GM10248 (cell line): Measurements from ENCODE around the gene PTCRA.
A peak's percentile ranks its signal among the peaks of the same experiment; 100 is the strongest.

Experiments used
- CTCF ChIA-PET: fragments of 300-600 bp; sonication (Branson Sonifier 250); formaldehyde crosslinking; extraction: SDS; loops from one replicate; lab custom pipeline; 2021; ENCODE audit warnings: antibody characterized with exemption; lab: Yijun Ruan, JAX
- POLR2A ChIA-PET: fragments of 350-650 bp; sonication (Branson Sonifier 250); formaldehyde crosslinking; extraction: SDS; loops from one replicate; lab custom pipeline; 2020; ENCODE audit warnings: antibody characterized with exemption; lab: Yijun Ruan, JAX
- DNase-seq: peaks from one replicate; pipeline ENCODE4 v3.0.0; 2012; ENCODE audit errors: extremely low spot score
- CTCF ChIP-seq: IDR thresholded peaks from 2 replicates; pipeline ENCODE4 v1.5.1; 2012; ENCODE audit warnings: mild to moderate bottlenecking, low read depth; ENCODE audit errors: extremely low read depth, missing control alignments, control extremely low read depth

PTCRA gene

GRCh38 chr6:42935322-42935721 lies 19.5 kb downstream of the PTCRA start:
- TF ChIP-seq CTCF = no peak
- ChIA-PET POLR2A (no interaction called here), CTCF (interaction anchor here (0.7 to 1.6 kb wide), 3 partner anchors 11 to 207 kb away, joined by 3 to 5 read pairs (median 3); no protein-coding TSS in a partner anchor)
- DNase-seq = peak; percentile 23

GRCh38 chr6:42936398-42936797 lies 20.5 kb downstream of the PTCRA start:
- POLR2A ChIA-PET = no interaction called here

GRCh38 chr6:42937548-42938427 lies 21.9 kb downstream of the PTCRA start:
- POLR2A ChIA-PET = no interaction called here
- CTCF ChIA-PET = interaction anchor here (1.6 kb wide), 1 partner anchor 9 kb away, joined by 5 read pairs; no protein-coding TSS in a partner anchor
- no peak for TF ChIP-seq CTCF
- no peak for DNase-seq

More at GRCh38 chr6:42936398-42936797, 20.5 kb downstream of the PTCRA start:
- DNase-seq = no peak
- CTCF ChIA-PET = interaction anchor here (1.6 kb wide), 1 partner anchor 10 kb away, joined by 5 read pairs; no protein-coding TSS in a partner anchor
- TF ChIP-seq CTCF = no peak

GRCh38 chr6:42938428-42938796 lies 22.6 kb downstream of the PTCRA start:
- DNase-seq = no peak
- CTCF ChIA-PET = no interaction called here
- no peak for TF ChIP-seq CTCF
- POLR2A ChIA-PET = interaction anchor here (0.7 kb wide), 1 partner anchor 9 kb away, joined by 11 read pairs; the partner anchor contains the start of gene CNPY3

GRCh38 chr6:42938987-42939809 lies 23.3 kb downstream of the PTCRA start:
- POLR2A ChIA-PET = interaction anchor here (0.7 kb wide), 1 partner anchor 10 kb away, joined by 11 read pairs; the partner anchor contains the start of gene CNPY3
- no peak for TF ChIP-seq CTCF
- DNase-seq = no peak
- CTCF ChIA-PET = no interaction called here

- DNase-seq = no peak
- no peak for TF ChIP-seq CTCF
- POLR2A ChIA-PET = no interaction called here
- CTCF ChIA-PET = interaction anchor here (1.4 kb wide), 1 partner anchor 13 kb away, joined by 3 read pairs; no protein-coding TSS in a partner anchor
These were observed 23.9 kb downstream of the PTCRA start for GRCh38 chr6:42939810-42940167.
